Parathyroid adenoma (tissue), 2 donors: ENCODE data around the gene GTPBP3.

Source experiments
- H2AFZ ChIP-seq: fragments of 300-600 bp; sonication (generic); one replicate; pipeline ENCODE4 v1.7.0; 2017; ENCODE audit warnings: antibody characterized with exemption, mild to moderate bottlenecking
- H3K27ac ChIP-seq: fragments of 300-600 bp; sonication (generic); one replicate; pipeline ENCODE4 v1.7.0; 2017
- H3K27me3 ChIP-seq: fragments of 300-600 bp; sonication (generic); one replicate; pipeline ENCODE4 v1.7.0; 2017; ENCODE audit warnings: low read length; ENCODE audit not compliant: control insufficient read depth, insufficient read depth
- H3K36me3 ChIP-seq: fragments of 300-600 bp; sonication (generic); one replicate; pipeline ENCODE4 v1.7.0; 2017; ENCODE audit warnings: low read length; ENCODE audit not compliant: control insufficient read depth, insufficient read depth
- H3K4me1 ChIP-seq: fragments of 300-600 bp; sonication (generic); one replicate; pipeline ENCODE4 v1.7.0; 2017; ENCODE audit warnings: control low read depth
- H3K4me2 ChIP-seq: fragments of 300-600 bp; sonication (generic); one replicate; pipeline ENCODE4 v1.7.0; 2017; ENCODE audit warnings: low read length
- H3K4me3 ChIP-seq: fragments of 300-600 bp; sonication (generic); one replicate; pipeline ENCODE4 v1.7.0; 2017; ENCODE audit warnings: low read depth, low read length
- H3K79me2 ChIP-seq: fragments of 300-600 bp; sonication (generic); one replicate; pipeline ENCODE4 v1.7.0; 2017; ENCODE audit warnings: control low read depth
- H3K9ac ChIP-seq: fragments of 300-600 bp; sonication (generic); one replicate; pipeline ENCODE4 v1.7.0; 2017; ENCODE audit warnings: mild to moderate bottlenecking
- H3K9me3 ChIP-seq: fragments of 300-600 bp; sonication (generic); one replicate; pipeline ENCODE4 v1.7.0; 2017; ENCODE audit warnings: low read length; ENCODE audit not compliant: control insufficient read depth
- TF ChIP-seq, protein P1 (sequence below): fragments of 300-600 bp; sonication (generic); IDR thresholded peaks from one replicate; pipeline ENCODE4 v1.7.0; 2017; ENCODE audit warnings: antibody characterized with exemption, mild to moderate bottlenecking
- donor health status: primary hyperparathyroidism.

Gene GTPBP3

DNA sequence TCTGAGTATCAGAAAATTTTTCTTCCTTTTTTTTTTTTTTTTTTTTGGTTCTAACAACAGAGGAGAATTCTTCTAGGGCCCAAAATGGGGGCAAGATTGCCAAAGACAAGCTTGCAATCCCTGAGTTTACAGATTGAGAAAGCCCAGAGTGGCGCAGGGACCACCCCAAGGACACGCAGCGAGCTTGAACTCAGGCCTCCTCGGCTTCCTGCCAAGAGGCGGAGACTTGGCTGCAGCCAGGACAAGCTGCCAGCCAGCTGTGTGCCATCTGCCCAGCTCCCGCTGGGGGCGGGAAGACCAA is 32.2 kb upstream of the GTPBP3 start:
- Histone ChIP-seq H2AFZ (no peak overlapping the region), H3K9ac (no peak overlapping the region), H3K4me3 (peak overlapping the region; percentile 89), H3K36me3 (no peaks in the 10 kb centered on the region), H3K4me1 (peaks cover 20% of the 10 kb centered on the region), H3K79me2 (peaks cover 15% of the 10 kb centered on the region), H3K27me3 (no peaks in the 10 kb centered on the region), H3K27ac (peak overlapping the region; percentile 90), H3K9me3 (no peaks in the 10 kb centered on the region), H3K4me2 (peak overlapping the region; percentile 58)
- TF ChIP-seq, protein P1, sequence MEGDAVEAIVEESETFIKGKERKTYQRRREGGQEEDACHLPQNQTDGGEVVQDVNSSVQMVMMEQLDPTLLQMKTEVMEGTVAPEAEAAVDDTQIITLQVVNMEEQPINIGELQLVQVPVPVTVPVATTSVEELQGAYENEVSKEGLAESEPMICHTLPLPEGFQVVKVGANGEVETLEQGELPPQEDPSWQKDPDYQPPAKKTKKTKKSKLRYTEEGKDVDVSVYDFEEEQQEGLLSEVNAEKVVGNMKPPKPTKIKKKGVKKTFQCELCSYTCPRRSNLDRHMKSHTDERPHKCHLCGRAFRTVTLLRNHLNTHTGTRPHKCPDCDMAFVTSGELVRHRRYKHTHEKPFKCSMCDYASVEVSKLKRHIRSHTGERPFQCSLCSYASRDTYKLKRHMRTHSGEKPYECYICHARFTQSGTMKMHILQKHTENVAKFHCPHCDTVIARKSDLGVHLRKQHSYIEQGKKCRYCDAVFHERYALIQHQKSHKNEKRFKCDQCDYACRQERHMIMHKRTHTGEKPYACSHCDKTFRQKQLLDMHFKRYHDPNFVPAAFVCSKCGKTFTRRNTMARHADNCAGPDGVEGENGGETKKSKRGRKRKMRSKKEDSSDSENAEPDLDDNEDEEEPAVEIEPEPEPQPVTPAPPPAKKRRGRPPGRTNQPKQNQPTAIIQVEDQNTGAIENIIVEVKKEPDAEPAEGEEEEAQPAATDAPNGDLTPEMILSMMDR, result no peak

DNA sequence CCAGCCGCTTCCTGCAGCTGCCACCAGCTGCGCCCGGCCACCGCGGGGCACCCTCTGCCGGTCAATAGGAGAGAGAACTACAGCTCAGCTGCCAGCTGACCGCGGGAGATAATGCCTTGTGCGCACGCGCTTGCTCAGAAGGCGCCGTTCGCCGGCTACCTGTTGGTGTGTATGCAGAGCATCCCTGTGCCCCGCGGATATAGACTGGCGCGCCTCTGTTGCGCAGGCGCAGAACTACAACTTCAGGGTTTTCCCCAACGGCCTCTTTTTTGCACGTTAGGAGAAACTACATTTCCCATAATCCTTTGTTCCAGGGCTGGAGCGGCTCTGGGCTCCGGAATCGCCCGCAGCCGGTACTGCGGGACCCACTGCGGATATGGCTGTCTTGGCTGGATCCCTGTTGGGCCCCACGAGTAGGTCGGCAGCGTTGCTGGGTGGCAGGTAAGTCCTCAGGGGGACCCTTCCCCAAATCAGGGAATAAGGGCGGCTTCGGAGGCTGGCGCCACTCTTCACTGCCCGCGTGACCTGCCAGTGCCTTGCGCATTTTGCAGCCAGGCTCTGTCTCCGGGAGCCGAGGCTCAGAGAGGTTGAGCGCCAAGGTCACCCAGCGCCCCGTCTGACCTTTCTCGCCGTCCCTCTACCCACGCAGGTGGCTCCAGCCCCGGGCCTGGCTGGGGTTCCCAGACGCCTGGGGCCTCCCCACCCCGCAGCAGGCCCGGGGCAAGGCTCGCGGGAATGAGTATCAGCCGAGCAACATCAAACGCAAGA is 31.7 kb upstream of the GTPBP3 start, which contains the start of gene MRPL34:
MRPL34 (plus strand) TSS at position 356 of the 768 bp plus-strand sequence; CDS start at position 377, 21 bp downstream.
- TF ChIP-seq, protein P1, result peak; percentile 96
- peak within 1 kb of the TSS; percentile 89 for H3K4me3 ChIP-seq
- peaks cover 21% of the 10 kb centered on the region for H3K4me1 ChIP-seq
- no peaks in the 10 kb centered on the region for H3K9me3 ChIP-seq
- peak within 1 kb of the TSS; percentile 90 for H3K27ac ChIP-seq
- H3K4me2 ChIP-seq, result peak within 1 kb of the TSS; percentile 58
- H2AFZ ChIP-seq, result peak within 1 kb of the TSS; percentile 83
- peak within 1 kb of the TSS; percentile 38 for H3K9ac ChIP-seq
- no peaks in the 10 kb centered on the region for H3K27me3 ChIP-seq
- peaks cover 20% of the 10 kb centered on the region for H3K79me2 ChIP-seq
- no peaks in the 10 kb centered on the region for H3K36me3 ChIP-seq

DNA sequence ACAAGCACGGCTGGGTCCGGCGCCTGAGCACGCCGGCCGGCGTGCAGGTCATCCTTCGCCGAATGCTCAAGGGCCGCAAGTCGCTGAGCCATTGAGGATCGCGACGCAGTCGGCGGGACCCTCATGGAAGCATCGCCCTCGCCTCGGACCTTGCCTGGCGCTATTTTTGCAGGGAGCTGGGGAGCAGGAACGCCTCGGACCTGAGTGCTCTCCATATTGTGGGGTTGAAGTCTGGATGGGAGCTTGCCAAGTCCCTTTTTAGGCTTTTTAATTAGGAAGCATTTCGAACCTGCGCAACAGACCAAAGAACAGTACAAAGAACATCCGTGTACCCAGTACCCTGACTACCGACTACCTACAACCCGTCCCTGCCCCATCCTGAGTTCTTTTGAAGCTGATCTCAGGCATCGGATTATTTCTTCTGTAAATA is 31.1 kb upstream of the GTPBP3 start:
- Histone ChIP-seq H3K36me3 (no peaks in the 10 kb centered on the region), H3K9ac (no peak overlapping the region), H3K9me3 (no peaks in the 10 kb centered on the region), H3K27ac (peak overlapping the region; percentile 90), H3K4me2 (peak overlapping the region; percentile 58), H3K27me3 (no peaks in the 10 kb centered on the region), H3K4me3 (peak overlapping the region; percentile 89), H3K4me1 (peaks cover 21% of the 10 kb centered on the region), H2AFZ (peak overlapping the region; percentile 83), H3K79me2 (peaks cover 25% of the 10 kb centered on the region)
- TF ChIP-seq, protein P1, result no peak

DNA sequence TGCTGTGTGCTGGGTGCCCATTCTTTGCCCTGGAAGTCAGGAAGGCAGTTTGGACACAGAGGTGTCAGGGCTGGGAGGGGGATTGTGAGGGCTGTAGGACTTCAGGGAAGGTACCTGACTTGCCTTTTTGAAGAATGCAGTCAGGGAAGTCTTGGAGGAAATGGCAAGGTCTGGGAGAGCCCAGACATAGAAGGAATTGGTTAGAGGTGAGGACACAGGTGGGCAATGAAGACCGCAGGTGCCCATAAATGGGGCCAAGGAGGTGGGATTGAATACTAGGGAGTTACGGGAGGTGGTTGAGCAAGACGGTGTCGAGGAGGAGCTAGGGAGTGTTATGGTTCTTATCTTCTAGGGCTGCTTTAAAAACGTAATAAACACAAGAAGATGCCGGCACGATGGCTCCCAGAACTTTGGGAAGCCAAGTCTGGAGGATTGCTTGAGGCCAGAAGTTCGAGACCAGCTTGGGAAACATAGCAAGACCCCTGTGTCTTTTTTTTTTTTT is 29.4 kb upstream of the GTPBP3 start:
- TF ChIP-seq, protein P1, result no peak
- no peak overlapping the region for H3K27ac ChIP-seq
- no peaks in the 10 kb centered on the region for H3K36me3 ChIP-seq
- H3K79me2 ChIP-seq, result peaks cover 20% of the 10 kb centered on the region
- peaks cover 16% of the 10 kb centered on the region for H3K4me1 ChIP-seq
- no peak overlapping the region for H3K9ac ChIP-seq
- H3K27me3 ChIP-seq, result no peaks in the 10 kb centered on the region
- H2AFZ ChIP-seq, result no peak overlapping the region
- H3K4me2 ChIP-seq, result no peak overlapping the region
- no peaks in the 10 kb centered on the region for H3K9me3 ChIP-seq
- no peak overlapping the region for H3K4me3 ChIP-seq
